GM12878 (cell line): ENCODE data around the gene PEMT. TPM values are rescaled to one million over a fixed set of nuclear protein-coding genes. Genes with fewer than 3 reads are reported as not detected.

ENCODE experiments used
- ATAC-seq: fragments of 200-7000 bp; cut with Tn5 transposase; 3 replicates; pipeline ENCODE4 v1.9.1; 2020; ENCODE audit warnings: mild to moderate bottlenecking, moderate library complexity
- BruUV-seq: library from RNA; stranded (reverse); fragments of 400-500 nt; replicated peaks from 2 replicates; lab custom pipeline; 2021; lab: Mats Ljungman, UMichigan
- CTCF ChIA-PET: fragments of 300-600 bp; sonication (Branson Sonifier 250); formaldehyde crosslinking; extraction: SDS; loops from one replicate; lab custom pipeline; 2021; ENCODE audit warnings: inconsistent platforms; lab: Yijun Ruan, JAX
- POLR2A ChIA-PET: fragments of 350-600 bp; formaldehyde crosslinking; extraction: SDS; loops from one replicate; lab custom pipeline; 2021; ENCODE audit warnings: inconsistent platforms; lab: Charles Lee
- RAD21 ChIA-PET: fragments of 300-600 bp; sonication (Branson Sonifier 250); formaldehyde crosslinking; loops from one replicate; lab custom pipeline; 2023; ENCODE audit warnings: antibody characterized with exemption; ENCODE audit not compliant: unreplicated experiment; lab: Charles Lee
- SMC1A ChIA-PET: fragments of 300-600 bp; sonication (Branson Sonifier 250); formaldehyde crosslinking; loops from one replicate; lab custom pipeline; 2023; ENCODE audit not compliant: unreplicated experiment, uncharacterized antibody; lab: Charles Lee
- DNase-seq: peaks from one replicate; pipeline ENCODE4 v3.0.0-alpha.2; 2011; ENCODE audit warnings: low read depth, low spot score
- FAIRE-seq: peaks from 3 replicates; lab custom pipeline; 2011; peaks lifted over from hg19 to GRCh38; lab: Jason Lieb, UNC
- H2AFZ ChIP-seq: 2 replicates; pipeline ENCODE4 v1.6.0; 2011; ENCODE audit warnings: low read depth, low read length, control low read depth; ENCODE audit not compliant: control insufficient read depth
- H3K27ac ChIP-seq: 2 replicates; pipeline ENCODE4 v1.5.1; 2011; ENCODE audit warnings: control low read depth; ENCODE audit not compliant: control insufficient read depth, insufficient read depth
- H3K27me3 ChIP-seq, 2 experiments: replicated peaks in 1 of 2; 2 replicates each; pipeline versions ENCODE4 v1.6.0 to v1.6.1; 2011; ENCODE audit warnings: low read length in 1 of 2; ENCODE audit not compliant: control insufficient read depth in 2 of 2, insufficient read depth in 2 of 2
- H3K36me3 ChIP-seq, 2 experiments: 2 replicates each; pipeline ENCODE4 v1.5.1; 2011; ENCODE audit warnings: low read length in 1 of 2; ENCODE audit not compliant: control insufficient read depth in 2 of 2, insufficient read depth in 2 of 2
- H3K4me1 ChIP-seq: 2 replicates; pipeline ENCODE4 v1.6.1; 2011; ENCODE audit warnings: mild to moderate bottlenecking, low read length, moderate library complexity, mixed read lengths; ENCODE audit not compliant: control insufficient read depth, insufficient read depth
- H3K4me2 ChIP-seq: 2 replicates; pipeline ENCODE4 v1.6.0; 2011; ENCODE audit warnings: control low read depth; ENCODE audit not compliant: control insufficient read depth, insufficient read depth
- H3K4me3 ChIP-seq: fragments of 200-600 bp; sonication (generic); 2 replicates; pipeline ENCODE4 v1.5.1; 2016
- H3K79me2 ChIP-seq: 2 replicates; pipeline ENCODE4 v1.6.0; 2011; ENCODE audit warnings: low read length; ENCODE audit not compliant: control insufficient read depth, insufficient read depth
- H3K9ac ChIP-seq: 2 replicates; pipeline ENCODE4 v1.8.0; 2011; ENCODE audit warnings: low read length, control low read depth, mixed read lengths; ENCODE audit not compliant: control insufficient read depth, insufficient read depth
- H3K9me3 ChIP-seq: replicated peaks from 3 replicates; pipeline ENCODE4 v1.5.1; 2011; ENCODE audit warnings: mild to moderate bottlenecking, low read length; ENCODE audit not compliant: control insufficient read depth, insufficient read depth
- H4K20me1 ChIP-seq: 2 replicates; pipeline ENCODE4 v1.6.0; 2011; ENCODE audit not compliant: control insufficient read depth, insufficient read depth
- CEBPB ChIP-seq, 2 experiments: fragments of 150-350 bp in 1 of 2; IDR thresholded peaks; 2 replicates each; pipeline ENCODE4 v1.6.1; 2012 to 2014; ENCODE audit warnings: low read depth in 2 of 2, low read length in 2 of 2, borderline replicate concordance in 1 of 2, inconsistent platforms in 1 of 2
- HDAC2 ChIP-seq: fragments of 200-600 bp; sonication (generic); IDR thresholded peaks from 2 replicates; pipeline ENCODE4 v1.6.1; 2017
- JUND ChIP-seq: IDR thresholded peaks from 2 replicates; pipeline ENCODE4 v1.6.1; 2012; ENCODE audit warnings: low read depth, mild to moderate bottlenecking, low read length, improper control_type of control experiment, moderate library complexity
- KAT2A ChIP-seq: conservative IDR thresholded peaks from 2 replicates; pipeline ENCODE4 v1.6.1; 2011; ENCODE audit warnings: low read depth, low read length; ENCODE audit not compliant: control insufficient read depth
- KDM1A ChIP-seq: fragments of 200-600 bp; sonication (generic); IDR thresholded peaks from 2 replicates; pipeline ENCODE4 v1.6.1; 2016; ENCODE audit warnings: borderline replicate concordance
- RELB ChIP-seq: fragments of 450-650 bp; IDR thresholded peaks from 2 replicates; pipeline ENCODE4 v1.6.1; 2017; ENCODE audit warnings: low read depth, mild to moderate bottlenecking, moderate library complexity
- SIN3A ChIP-seq: IDR thresholded peaks from 2 replicates; pipeline ENCODE4 v1.6.1; 2012; ENCODE audit warnings: low read depth, low read length, improper control_type of control experiment
- WGBS: methylation state at CpG from one replicate; pipeline ENCODE4 v1.1.6; 2016; ENCODE audit warnings: low lambda C conversion rate; ENCODE audit not compliant: insufficient replicate concordance, insufficient coverage; ENCODE audit errors: missing lambda C conversion rate; 5-methylcytosine and 5-hydroxymethylcytosine counted together
- in situ Hi-C: fragments of 300-500 bp; cut with MboI; formaldehyde crosslinking; loops from 9 replicates; pipeline ENCODE4 v1.14.3; 2018; ENCODE audit warnings: mixed read lengths
- intact Hi-C: fragments of 100-400 bp; cut with micrococcal nuclease; formaldehyde crosslinking; loops from one replicate; pipeline ENCODE4 v1.14.2; 2022; ENCODE audit not compliant: unreplicated experiment
- polyA plus RNA-seq, 11 experiments: library from polyadenylated mRNA; depleted of rRNA in 4 of 11; unstranded in 6 of 11; stranded (reverse) in 5 of 11; fragments of >200 nt; fragmentation: Nextera tagmentation in 4 of 11; fragmentation: Illumina TruSeq in 1 of 11; extraction: Ambion mirVana in 4 of 11; extraction: Trizol in 1 of 11; gene quantifications; 1 replicate in 1 of 11; 2 replicates in 10 of 11; pipeline versions ENCODE4 v1.2.1 to v1.2.3, GENCODE V29; 2011 to 2016; ENCODE audit warnings: inconsistent platforms in 2 of 11, missing spikeins in 2 of 11, low read depth in 1 of 11
- total RNA-seq, 4 experiments: library from RNA; depleted of rRNA in 3 of 4; stranded (reverse); fragments of >200 nt in 3 of 4; fragmentation: Illumina TruSeq in 1 of 4; extraction: Trizol in 1 of 4; gene quantifications; 2 replicates each; pipeline versions ENCODE4 v1.2.1 to v1.2.3, GENCODE V29; 2013 to 2021

PEMT gene
- total and polyA plus RNA-seq, 10 of the 15 experiments (the other 5 are each of a cell fraction or from before 2014, with no cell fraction given): 2.8 to 44.7 (median 25.4) TPM

- Histone ChIP-seq H4K20me1 (no peaks in the 10 kb centered on the region), H3K79me2 (no peaks in the 10 kb centered on the region), H3K27ac (no peak overlapping the region), H3K4me3 (no peak overlapping the region), H3K27me3 (no peaks in the 10 kb centered on the region), H3K4me2 (no peak overlapping the region), H2AFZ (no peak overlapping the region), H3K9me3 (no peaks in the 10 kb centered on the region), H3K4me1 (no peaks in the 10 kb centered on the region), H3K36me3 (no peaks in the 10 kb centered on the region; a peak in 1 of 4 replicates), H3K9ac (no peak overlapping the region)
- ChIA-PET SMC1A (no interaction called here), POLR2A (no interaction called here), RAD21 (no interaction called here), CTCF (no interaction called here)
- no peak for TF ChIP-seq JUND
- TF ChIP-seq KAT2A: no peak
- TF ChIP-seq SIN3A: no peak
- no peak for TF ChIP-seq HDAC2
- no peak for TF ChIP-seq RELB
- TF ChIP-seq CEBPB (IDR thresholded peaks at IDR 0.05; ENCODE audit: borderline replicate concordance in 1 of 2, low read depth in 2 of 2, low read length in 2 of 2): no peak
- no peak for DNase-seq
- FAIRE-seq: no peak
- no peak for ATAC-seq
- in situ Hi-C loops: no loop called here
- BruUV-seq: no TSS peak
- intact Hi-C loops: no loop called here
- WGBS: 68% methylated on average over 10 of the region's 10 CpGs
These were observed 30.5 kb downstream of the PEMT start for GRCh38 chr17:17560975-17561374.

GRCh38 chr17:17560167-17560566 is 31.3 kb downstream of the PEMT start:
- intact Hi-C loops (no loop called here), in situ Hi-C loops (no loop called here)
- no peaks in the 10 kb centered on the region; a peak in 1 of 4 replicates for H3K36me3 ChIP-seq
- no peak overlapping the region for H3K27ac ChIP-seq
- RAD21 ChIA-PET: no interaction called here
- no peaks in the 10 kb centered on the region for H4K20me1 ChIP-seq
- POLR2A ChIA-PET: no interaction called here
- FAIRE-seq: no peak
- no peaks in the 10 kb centered on the region for H3K27me3 ChIP-seq
- SMC1A ChIA-PET: no interaction called here
- H3K4me3 ChIP-seq: no peak overlapping the region
- no peaks in the 10 kb centered on the region for H3K79me2 ChIP-seq
- no peak for TF ChIP-seq KDM1A
- H3K4me1 ChIP-seq: no peaks in the 10 kb centered on the region
- no peaks in the 10 kb centered on the region for H3K9me3 ChIP-seq
- CTCF ChIA-PET: no interaction called here
- H3K4me2 ChIP-seq: no peak overlapping the region
- BruUV-seq: no TSS peak
- no peak for DNase-seq
- H3K9ac ChIP-seq: no peak overlapping the region
- ATAC-seq: no peak
- WGBS: 77% methylated on average over 10 of the region's 10 CpGs
- no peak overlapping the region for H2AFZ ChIP-seq
